LNCaP clone FGC (cell line): ENCODE measurements around the gene AGBL4.

ENCODE experiments used
- DNase-seq: peaks from one replicate; pipeline ENCODE4 v3.0.0-alpha.2; 2011; ENCODE audit warnings: low read depth
- H3K4me3 ChIP-seq: 2 replicates; pipeline ENCODE4 v1.5.1; 2011; ENCODE audit warnings: mild to moderate bottlenecking, low read depth, low read length, control low read depth
- TF ChIP-seq, protein P1 (sequence below): IDR thresholded peaks from 2 replicates; pipeline ENCODE4 v1.5.1; 2012; ENCODE audit warnings: mild to moderate bottlenecking; ENCODE audit not compliant: control insufficient read depth, insufficient read depth; ENCODE audit errors: extremely low read depth

The AGBL4 gene

DNA sequence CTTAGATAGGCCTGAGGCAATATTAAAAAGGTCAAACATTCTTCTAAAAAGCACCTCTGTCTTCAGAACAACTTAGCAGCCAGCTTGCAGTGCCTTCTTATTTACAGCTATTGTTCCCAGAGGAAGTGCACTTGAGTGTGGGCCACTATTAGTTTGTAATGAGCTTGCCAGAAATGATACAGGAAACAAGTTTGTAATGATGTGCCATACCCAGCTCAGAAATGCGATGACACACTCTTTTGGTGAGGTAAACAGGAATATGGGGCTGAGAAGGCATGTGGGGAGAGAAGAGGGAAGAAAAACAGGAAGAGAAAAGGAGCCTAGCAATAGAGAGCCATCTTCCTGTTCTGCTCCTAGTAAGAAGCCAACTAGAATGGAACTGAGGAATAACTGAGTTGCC, 295.4 kb downstream of the AGBL4 start:
- H3K4me3 ChIP-seq, result no peak overlapping the region
- TF ChIP-seq, protein P1, sequence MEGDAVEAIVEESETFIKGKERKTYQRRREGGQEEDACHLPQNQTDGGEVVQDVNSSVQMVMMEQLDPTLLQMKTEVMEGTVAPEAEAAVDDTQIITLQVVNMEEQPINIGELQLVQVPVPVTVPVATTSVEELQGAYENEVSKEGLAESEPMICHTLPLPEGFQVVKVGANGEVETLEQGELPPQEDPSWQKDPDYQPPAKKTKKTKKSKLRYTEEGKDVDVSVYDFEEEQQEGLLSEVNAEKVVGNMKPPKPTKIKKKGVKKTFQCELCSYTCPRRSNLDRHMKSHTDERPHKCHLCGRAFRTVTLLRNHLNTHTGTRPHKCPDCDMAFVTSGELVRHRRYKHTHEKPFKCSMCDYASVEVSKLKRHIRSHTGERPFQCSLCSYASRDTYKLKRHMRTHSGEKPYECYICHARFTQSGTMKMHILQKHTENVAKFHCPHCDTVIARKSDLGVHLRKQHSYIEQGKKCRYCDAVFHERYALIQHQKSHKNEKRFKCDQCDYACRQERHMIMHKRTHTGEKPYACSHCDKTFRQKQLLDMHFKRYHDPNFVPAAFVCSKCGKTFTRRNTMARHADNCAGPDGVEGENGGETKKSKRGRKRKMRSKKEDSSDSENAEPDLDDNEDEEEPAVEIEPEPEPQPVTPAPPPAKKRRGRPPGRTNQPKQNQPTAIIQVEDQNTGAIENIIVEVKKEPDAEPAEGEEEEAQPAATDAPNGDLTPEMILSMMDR, result no peak
- DNase-seq, result no peak

DNA sequence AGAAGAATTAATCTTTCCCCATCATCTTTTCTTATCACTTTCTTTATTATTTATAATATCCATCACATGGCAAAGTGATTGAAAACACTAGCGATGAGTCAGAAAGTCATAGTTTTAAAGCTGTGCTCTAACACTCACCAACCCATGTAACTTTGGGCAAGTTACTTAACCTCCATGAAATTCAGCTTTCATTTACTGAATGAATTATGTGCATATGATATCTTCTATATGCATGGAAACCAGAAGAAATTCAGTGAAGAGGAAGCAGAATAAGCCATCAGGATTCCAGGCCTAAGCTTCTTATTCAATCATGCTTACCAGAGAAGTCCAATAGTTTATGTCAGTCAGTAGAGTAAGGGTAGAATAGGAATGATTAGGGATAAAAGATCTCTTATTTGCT, 300.1 kb downstream of the AGBL4 start:
- TF ChIP-seq, protein P1, result no peak
- no peak overlapping the region for H3K4me3 ChIP-seq

DNA sequence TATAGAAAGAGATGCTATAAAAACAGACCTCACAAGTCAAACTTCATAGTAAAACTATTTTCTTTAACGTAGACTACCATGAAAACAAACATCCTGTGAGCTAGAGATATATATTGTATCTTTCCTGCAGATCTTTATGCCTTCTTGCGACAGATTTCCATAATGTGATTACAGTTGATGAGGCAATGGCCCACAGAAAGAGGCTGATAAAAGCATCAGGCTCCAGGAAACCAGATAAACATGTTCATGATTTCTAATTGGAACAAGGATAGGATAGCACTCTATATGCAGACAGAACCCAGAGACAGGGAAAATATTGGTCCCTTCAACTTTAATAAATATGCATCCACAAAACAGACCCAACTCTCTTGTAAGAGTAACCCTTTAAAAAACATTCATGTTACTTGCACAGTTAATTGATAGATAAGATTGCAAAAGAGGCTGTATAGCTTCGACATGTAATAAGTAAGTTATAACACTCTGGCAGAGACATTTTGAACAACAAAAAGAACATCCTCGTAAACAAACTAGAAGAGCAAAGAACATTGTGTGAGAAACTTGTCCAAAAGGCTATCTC, 329.4 kb downstream of the AGBL4 start:
- DNase-seq, result no peak
- TF ChIP-seq, protein P1, result no peak
- H3K4me3 ChIP-seq, result no peak overlapping the region

More for the DNA sequence above, 300.1 kb downstream of the AGBL4 start:
- no peak for DNase-seq

DNA sequence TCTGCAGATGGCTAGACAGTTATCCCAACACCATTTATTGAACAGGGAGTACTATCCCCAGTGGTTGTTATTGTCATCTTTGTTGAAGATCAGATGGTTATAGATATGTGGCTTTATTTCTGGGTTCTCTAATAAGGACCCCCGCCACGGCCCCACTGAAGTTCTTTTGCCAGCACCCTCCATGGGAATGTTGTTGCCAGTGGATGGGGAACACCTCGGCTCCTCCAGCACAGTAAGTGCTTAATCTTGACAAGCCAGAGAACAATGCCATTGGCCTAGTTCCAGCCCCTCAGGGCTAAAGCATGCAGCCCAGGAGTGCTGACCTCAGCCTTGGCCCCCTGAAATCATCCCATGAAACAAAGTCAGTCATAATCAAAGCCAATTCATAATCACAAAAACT, 337.6 kb downstream of the AGBL4 start:
- no peak for DNase-seq
- TF ChIP-seq, protein P1, result no peak
- H3K4me3 ChIP-seq, result no peak overlapping the region

DNA sequence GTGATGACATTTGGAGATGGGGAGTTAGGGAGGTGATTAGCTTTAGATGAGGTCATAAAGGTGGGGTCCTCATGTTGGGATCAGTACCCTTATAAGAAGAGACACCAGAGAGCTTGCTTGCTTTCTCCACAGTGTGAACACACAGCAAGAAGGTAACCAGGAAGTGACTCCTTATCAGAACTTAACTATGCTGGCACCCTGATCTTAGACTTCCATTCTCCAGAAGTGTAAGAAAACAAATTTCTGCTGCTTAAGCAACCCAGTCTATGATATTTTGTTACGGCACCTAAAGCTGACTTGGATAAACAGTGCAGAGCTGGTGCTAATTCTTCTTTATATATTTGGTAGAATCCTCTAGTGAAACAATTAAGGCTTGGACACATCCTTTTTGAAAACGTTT, 346.0 kb downstream of the AGBL4 start:
- no peak overlapping the region for H3K4me3 ChIP-seq
- TF ChIP-seq, protein P1, result no peak
- no peak for DNase-seq

DNA sequence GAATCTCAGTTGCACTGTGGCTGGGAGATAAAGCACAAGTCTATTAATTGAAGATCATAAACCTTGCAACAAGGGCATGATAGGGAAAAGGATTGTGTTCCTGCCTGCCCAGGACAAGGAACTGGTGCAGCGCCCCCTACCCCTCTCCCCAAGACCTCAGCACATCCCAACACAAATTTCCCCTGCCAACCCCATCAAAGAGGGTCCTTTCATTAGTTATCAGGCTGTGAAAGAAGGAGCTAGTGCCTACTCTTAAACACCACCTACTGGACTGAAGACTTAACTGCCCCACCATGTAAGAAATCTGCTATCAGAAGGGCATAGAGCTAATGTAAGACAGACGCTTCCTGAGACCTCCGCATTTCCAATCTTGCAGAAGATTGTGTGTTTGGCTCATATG, 372.6 kb downstream of the AGBL4 start:
- H3K4me3 ChIP-seq, result no peak overlapping the region
- TF ChIP-seq, protein P1, result 0 out of 2 replicates have a peak, but pooled peaks have one; percentile 19
- no peak for DNase-seq

DNA sequence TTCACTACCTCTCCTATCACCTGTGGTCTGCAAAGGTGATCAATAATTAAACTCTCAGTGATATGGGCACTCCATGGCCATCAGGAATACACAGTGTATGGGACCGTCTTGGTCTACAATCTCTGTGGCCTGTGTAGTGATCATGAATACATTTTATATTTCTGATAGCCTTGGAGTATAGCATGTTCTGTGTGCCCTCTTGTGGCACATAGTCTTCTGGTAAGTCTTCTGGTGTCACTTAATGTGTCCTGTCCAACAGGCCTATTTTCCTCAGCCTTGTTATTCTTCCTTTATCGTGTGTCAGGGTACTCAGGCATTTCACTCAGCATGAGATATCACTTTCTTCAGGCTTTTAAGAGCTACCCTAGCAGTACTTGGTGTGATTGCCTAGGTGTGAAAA, 393.6 kb downstream of the AGBL4 start:
- no peak overlapping the region for H3K4me3 ChIP-seq
- DNase-seq, result no peak
- TF ChIP-seq, protein P1, result peak; percentile 61
